ENCODE data around the gene CEP44. TPM values are rescaled to one million over a fixed set of nuclear protein-coding genes. Genes with fewer than 3 reads are reported as not detected.

The CEP44 gene
- total RNA-seq, 1 donor from 2014 or later = 11.5 TPM

DNA sequence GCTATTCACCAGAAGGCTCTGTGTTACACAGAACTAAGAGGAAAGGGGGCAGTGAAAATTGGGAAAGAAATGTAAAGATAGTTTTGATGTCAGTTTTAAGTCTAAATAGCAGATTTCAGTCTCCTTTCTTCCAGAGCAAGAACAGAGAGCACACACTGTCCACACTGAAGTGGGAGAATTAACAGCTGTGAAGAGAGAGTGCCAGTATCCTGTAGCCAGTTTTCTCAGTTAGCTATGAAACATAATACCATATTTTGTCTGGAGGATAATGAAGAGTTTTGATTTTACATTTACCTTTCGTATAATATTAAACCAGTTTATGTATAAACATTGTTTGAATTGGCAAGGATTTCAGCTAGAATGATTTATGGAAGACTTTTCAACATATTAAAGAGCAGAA lies 35.3 kb upstream of the CEP44 start:
- Mint-ChIP-seq H3K36me3 (ENCODE audit: low read depth, unreplicated experiment) (no peaks in the 10 kb centered on the region), H3K9me3 (ENCODE audit: unreplicated experiment) (no peaks in the 10 kb centered on the region), H3K4me1 (ENCODE audit: low read depth, unreplicated experiment) (peaks cover 7% of the 10 kb centered on the region), H3K27me3 (ENCODE audit: low read depth, unreplicated experiment) (no peaks in the 10 kb centered on the region), H3K4me3 (ENCODE audit: unreplicated experiment) (no peak overlapping the region), H3K27ac (ENCODE audit: unreplicated experiment) (no peak overlapping the region)
- Histone ChIP-seq H3K4me3 (ENCODE audit: insufficient read depth, low read depth, low read length) (no peak overlapping the region), H3K9me3 (ENCODE audit: insufficient read depth, low read depth, low read length) (no peaks in the 10 kb centered on the region), H3K27me3 (ENCODE audit: insufficient read depth, low read length) (no peaks in the 10 kb centered on the region), H4K20me1 (ENCODE audit: insufficient read depth, low read length) (no peaks in the 10 kb centered on the region), H2AFZ (ENCODE audit: low read depth, low read length) (no peak overlapping the region), H3K79me2 (ENCODE audit: insufficient read depth, low read length) (no peaks in the 10 kb centered on the region), H3K9ac (ENCODE audit: low read length) (no peak overlapping the region), H3K27ac (ENCODE audit: low read depth, low read length) (no peak overlapping the region), H3K36me3 (ENCODE audit: insufficient read depth, low read length) (no peaks in the 10 kb centered on the region), H3K4me2 (ENCODE audit: low read length) (no peak overlapping the region), H3K4me1 (ENCODE audit: insufficient read depth, low read length) (no peaks in the 10 kb centered on the region)
- DNase-seq (ENCODE audit: low read depth) (no peak), FAIRE-seq (no peak)
- no peak for TF ChIP-seq EZH2 (IDR thresholded peaks at IDR 0.05; ENCODE audit: insufficient read depth, low read length)
- no peak for TF ChIP-seq CTCF (IDR thresholded peaks at IDR 0.05; ENCODE audit: insufficient read depth, low read depth, low read length)

GRCh38 chr4:174252412-174252811 lies 31.3 kb upstream of the CEP44 start:
- DNase-seq (ENCODE audit: low read depth) (no peak), FAIRE-seq (no peak)
- no peak for TF ChIP-seq EZH2 (IDR thresholded peaks at IDR 0.05; ENCODE audit: insufficient read depth, low read length)
- TF ChIP-seq CTCF (IDR thresholded peaks at IDR 0.05; ENCODE audit: insufficient read depth, low read depth, low read length) = no peak
- no peaks in the 10 kb centered on the region for H3K36me3 ChIP-seq (ENCODE audit: insufficient read depth, low read length)
- no peaks in the 10 kb centered on the region for H4K20me1 ChIP-seq (ENCODE audit: insufficient read depth, low read length)
- no peak overlapping the region for H3K9ac ChIP-seq (ENCODE audit: low read length)
- H3K27me3 ChIP-seq (ENCODE audit: insufficient read depth, low read length) = no peaks in the 10 kb centered on the region
- Mint-ChIP-seq H3K27me3 (ENCODE audit: low read depth, unreplicated experiment) (no peaks in the 10 kb centered on the region), H3K9me3 (ENCODE audit: unreplicated experiment) (no peaks in the 10 kb centered on the region), H3K36me3 (ENCODE audit: low read depth, unreplicated experiment) (no peaks in the 10 kb centered on the region), H3K4me1 (ENCODE audit: low read depth, unreplicated experiment) (peaks cover 9% of the 10 kb centered on the region), H3K4me3 (ENCODE audit: unreplicated experiment) (no peak overlapping the region), H3K27ac (ENCODE audit: unreplicated experiment) (no peak overlapping the region)
- H3K4me2 ChIP-seq (ENCODE audit: low read length) = no peak overlapping the region
- no peak overlapping the region for H2AFZ ChIP-seq (ENCODE audit: low read depth, low read length)
- no peaks in the 10 kb centered on the region for H3K79me2 ChIP-seq (ENCODE audit: insufficient read depth, low read length)
- no peak overlapping the region for H3K27ac ChIP-seq (ENCODE audit: low read depth, low read length)
- peaks cover 12% of the 10 kb centered on the region for H3K4me1 ChIP-seq (ENCODE audit: insufficient read depth, low read length)
- no peak overlapping the region for H3K4me3 ChIP-seq (ENCODE audit: insufficient read depth, low read depth, low read length)
- H3K9me3 ChIP-seq (ENCODE audit: insufficient read depth, low read depth, low read length) = no peaks in the 10 kb centered on the region

- no peak overlapping the region for H3K4me3 ChIP-seq (ENCODE audit: insufficient read depth, low read depth, low read length)
- FAIRE-seq (no peak), DNase-seq (ENCODE audit: low read depth) (no peak)
- no peaks in the 10 kb centered on the region for H3K27me3 ChIP-seq (ENCODE audit: insufficient read depth, low read length)
- H3K27ac ChIP-seq (ENCODE audit: low read depth, low read length) = no peak overlapping the region
- Mint-ChIP-seq H3K9me3 (ENCODE audit: unreplicated experiment) (no peaks in the 10 kb centered on the region), H3K4me1 (ENCODE audit: low read depth, unreplicated experiment) (peaks cover 9% of the 10 kb centered on the region), H3K27me3 (ENCODE audit: low read depth, unreplicated experiment) (no peaks in the 10 kb centered on the region), H3K27ac (ENCODE audit: unreplicated experiment) (no peak overlapping the region), H3K36me3 (ENCODE audit: low read depth, unreplicated experiment) (no peaks in the 10 kb centered on the region), H3K4me3 (ENCODE audit: unreplicated experiment) (no peak overlapping the region)
- no peaks in the 10 kb centered on the region for H3K79me2 ChIP-seq (ENCODE audit: insufficient read depth, low read length)
- peaks cover 12% of the 10 kb centered on the region for H3K4me1 ChIP-seq (ENCODE audit: insufficient read depth, low read length)
- no peaks in the 10 kb centered on the region for H3K36me3 ChIP-seq (ENCODE audit: insufficient read depth, low read length)
- TF ChIP-seq EZH2 (IDR thresholded peaks at IDR 0.05; ENCODE audit: insufficient read depth, low read length) = no peak
- TF ChIP-seq CTCF (IDR thresholded peaks at IDR 0.05; ENCODE audit: insufficient read depth, low read depth, low read length) = no peak
- no peak overlapping the region for H2AFZ ChIP-seq (ENCODE audit: low read depth, low read length)
- no peaks in the 10 kb centered on the region for H4K20me1 ChIP-seq (ENCODE audit: insufficient read depth, low read length)
- no peaks in the 10 kb centered on the region for H3K9me3 ChIP-seq (ENCODE audit: insufficient read depth, low read depth, low read length)
- H3K9ac ChIP-seq (ENCODE audit: low read length) = no peak overlapping the region
- H3K4me2 ChIP-seq (ENCODE audit: low read length) = no peak overlapping the region
Observed at GRCh38 chr4:174254613-174255012, 29.1 kb upstream of the CEP44 start.
